ENCODE results near the gene OR8H3. TPM values are rescaled to one million over a fixed set of nuclear protein-coding genes. Genes with fewer than 3 reads are reported as not detected.

The OR8H3 gene
- total RNA-seq, 1 donor from 2014 or later: not detected

DNA sequence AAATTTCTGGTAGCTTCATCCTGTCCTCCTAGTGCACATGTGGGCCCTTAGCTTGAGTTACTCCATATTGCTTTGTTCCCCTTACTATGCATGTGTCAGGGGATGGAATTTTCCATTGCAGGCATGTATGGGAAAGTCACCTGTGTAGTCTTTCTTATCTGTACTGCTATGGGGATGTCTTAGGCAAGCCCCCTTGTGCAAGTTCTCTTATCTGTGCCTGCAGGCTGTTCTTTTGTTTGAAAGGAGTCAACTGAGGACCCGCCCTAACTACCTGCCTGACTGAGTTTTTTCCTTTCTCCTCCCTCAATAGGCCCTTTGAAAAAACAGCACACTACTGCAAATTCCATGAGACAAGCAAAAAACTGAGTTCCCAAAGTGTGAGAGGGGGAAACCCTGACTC, 29.2 kb downstream of the OR8H3 start:
- Mint-ChIP-seq H3K27me3 (ENCODE audit: unreplicated experiment) (peaks cover 3% of the 10 kb centered on the region), H3K9me3 (ENCODE audit: unreplicated experiment) (peaks cover 5% of the 10 kb centered on the region), H3K4me3 (ENCODE audit: unreplicated experiment) (no peak overlapping the region), H3K36me3 (ENCODE audit: low read depth, unreplicated experiment) (no peaks in the 10 kb centered on the region), H3K4me1 (ENCODE audit: unreplicated experiment) (no peaks in the 10 kb centered on the region), H3K27ac (ENCODE audit: unreplicated experiment) (no peak overlapping the region)
- DNase-seq (ENCODE audit: low spot score): no peak
- TF ChIP-seq, protein P1, sequence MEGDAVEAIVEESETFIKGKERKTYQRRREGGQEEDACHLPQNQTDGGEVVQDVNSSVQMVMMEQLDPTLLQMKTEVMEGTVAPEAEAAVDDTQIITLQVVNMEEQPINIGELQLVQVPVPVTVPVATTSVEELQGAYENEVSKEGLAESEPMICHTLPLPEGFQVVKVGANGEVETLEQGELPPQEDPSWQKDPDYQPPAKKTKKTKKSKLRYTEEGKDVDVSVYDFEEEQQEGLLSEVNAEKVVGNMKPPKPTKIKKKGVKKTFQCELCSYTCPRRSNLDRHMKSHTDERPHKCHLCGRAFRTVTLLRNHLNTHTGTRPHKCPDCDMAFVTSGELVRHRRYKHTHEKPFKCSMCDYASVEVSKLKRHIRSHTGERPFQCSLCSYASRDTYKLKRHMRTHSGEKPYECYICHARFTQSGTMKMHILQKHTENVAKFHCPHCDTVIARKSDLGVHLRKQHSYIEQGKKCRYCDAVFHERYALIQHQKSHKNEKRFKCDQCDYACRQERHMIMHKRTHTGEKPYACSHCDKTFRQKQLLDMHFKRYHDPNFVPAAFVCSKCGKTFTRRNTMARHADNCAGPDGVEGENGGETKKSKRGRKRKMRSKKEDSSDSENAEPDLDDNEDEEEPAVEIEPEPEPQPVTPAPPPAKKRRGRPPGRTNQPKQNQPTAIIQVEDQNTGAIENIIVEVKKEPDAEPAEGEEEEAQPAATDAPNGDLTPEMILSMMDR (IDR thresholded peaks at IDR 0.05; ENCODE audit: unreplicated experiment): no peak

DNA sequence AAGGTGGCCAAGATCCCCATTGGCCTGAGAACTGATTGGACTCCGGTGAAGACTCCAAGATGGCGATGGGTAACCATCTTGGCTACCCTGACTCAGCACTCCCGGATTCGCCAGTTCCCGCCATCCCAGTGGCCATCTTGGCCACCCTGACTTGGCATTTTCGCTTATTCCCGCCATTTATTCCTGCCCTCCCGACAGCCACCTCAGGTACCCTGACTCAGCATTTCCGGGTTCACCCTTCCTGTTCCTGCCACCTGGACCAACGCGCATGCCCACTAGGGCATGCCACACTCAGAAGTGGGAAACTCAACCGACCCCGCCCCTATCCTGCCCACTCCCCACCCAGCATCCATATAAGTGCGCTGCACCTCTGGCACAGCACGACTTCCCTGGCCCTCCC, 30.2 kb downstream of the OR8H3 start:
- Mint-ChIP-seq H3K36me3 (ENCODE audit: low read depth, unreplicated experiment) (no peaks in the 10 kb centered on the region), H3K27me3 (ENCODE audit: unreplicated experiment) (peaks cover 3% of the 10 kb centered on the region), H3K9me3 (ENCODE audit: unreplicated experiment) (peaks cover 5% of the 10 kb centered on the region), H3K27ac (ENCODE audit: unreplicated experiment) (no peak overlapping the region), H3K4me1 (ENCODE audit: unreplicated experiment) (no peaks in the 10 kb centered on the region), H3K4me3 (ENCODE audit: unreplicated experiment) (no peak overlapping the region)
- TF ChIP-seq, protein P1 (IDR thresholded peaks at IDR 0.05; ENCODE audit: unreplicated experiment): no peak
- DNase-seq (ENCODE audit: low spot score): no peak

DNA sequence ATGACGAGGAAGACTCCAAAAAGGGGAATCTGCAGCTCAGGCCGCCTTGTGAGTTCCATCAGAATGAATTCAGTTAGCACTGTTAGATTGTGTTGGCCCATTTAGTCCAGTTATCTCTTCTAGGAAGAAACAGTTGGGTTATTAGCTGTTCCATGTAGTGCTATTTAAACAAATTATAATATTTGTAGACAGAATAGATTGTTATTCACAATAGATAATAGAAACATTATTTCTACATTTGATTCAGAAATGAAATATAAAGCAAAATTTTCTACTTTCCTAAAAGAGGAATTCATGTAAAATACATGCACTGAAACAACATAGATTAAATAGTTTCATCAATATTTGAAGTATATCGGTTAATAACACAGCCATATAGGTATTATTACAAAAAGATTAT, 38.0 kb downstream of the OR8H3 start, which contains the start of gene OR8K5:
OR8K5 (minus strand) TSS at position 101 of the 400 bp plus-strand sequence; CDS start at position 101, 0 bp downstream.
- H3K27me3 Mint-ChIP-seq (ENCODE audit: unreplicated experiment): no peaks in the 10 kb centered on the region
- H3K36me3 Mint-ChIP-seq (ENCODE audit: low read depth, unreplicated experiment): no peaks in the 10 kb centered on the region
- H3K27ac Mint-ChIP-seq (ENCODE audit: unreplicated experiment): no peak within 1 kb of the TSS
- H3K4me1 Mint-ChIP-seq (ENCODE audit: unreplicated experiment): no peaks in the 10 kb centered on the region
- DNase-seq (ENCODE audit: low spot score): no peak
- TF ChIP-seq, protein P1 (IDR thresholded peaks at IDR 0.05; ENCODE audit: unreplicated experiment): no peak
- H3K4me3 Mint-ChIP-seq (ENCODE audit: unreplicated experiment): no peak within 1 kb of the TSS
- no peaks in the 10 kb centered on the region for H3K9me3 Mint-ChIP-seq (ENCODE audit: unreplicated experiment)

DNA sequence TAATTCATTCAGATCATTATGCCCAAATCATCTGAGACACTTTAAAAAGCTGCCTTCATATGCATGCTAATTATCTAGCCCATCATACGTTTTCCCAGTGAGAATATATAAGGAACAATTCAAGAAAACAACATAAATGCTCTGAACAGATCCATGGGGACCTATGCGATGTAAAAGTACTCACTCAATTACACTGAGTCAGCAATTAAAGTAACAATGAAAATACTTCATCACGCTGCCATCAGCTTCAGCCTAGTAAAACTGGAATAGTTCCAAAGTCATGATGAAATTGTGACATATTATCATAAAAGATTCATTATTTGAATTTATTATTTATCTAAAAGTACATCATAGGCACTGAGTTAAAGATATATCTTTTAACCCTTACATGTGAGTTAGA, 41.6 kb downstream of the OR8H3 start:
- Mint-ChIP-seq H3K9me3 (ENCODE audit: unreplicated experiment) (no peaks in the 10 kb centered on the region), H3K4me1 (ENCODE audit: unreplicated experiment) (no peaks in the 10 kb centered on the region), H3K4me3 (ENCODE audit: unreplicated experiment) (no peak overlapping the region), H3K27ac (ENCODE audit: unreplicated experiment) (no peak overlapping the region), H3K36me3 (ENCODE audit: low read depth, unreplicated experiment) (no peaks in the 10 kb centered on the region), H3K27me3 (ENCODE audit: unreplicated experiment) (no peaks in the 10 kb centered on the region)
- TF ChIP-seq, protein P1 (IDR thresholded peaks at IDR 0.05; ENCODE audit: unreplicated experiment): no peak
- DNase-seq (ENCODE audit: low spot score): no peak

DNA sequence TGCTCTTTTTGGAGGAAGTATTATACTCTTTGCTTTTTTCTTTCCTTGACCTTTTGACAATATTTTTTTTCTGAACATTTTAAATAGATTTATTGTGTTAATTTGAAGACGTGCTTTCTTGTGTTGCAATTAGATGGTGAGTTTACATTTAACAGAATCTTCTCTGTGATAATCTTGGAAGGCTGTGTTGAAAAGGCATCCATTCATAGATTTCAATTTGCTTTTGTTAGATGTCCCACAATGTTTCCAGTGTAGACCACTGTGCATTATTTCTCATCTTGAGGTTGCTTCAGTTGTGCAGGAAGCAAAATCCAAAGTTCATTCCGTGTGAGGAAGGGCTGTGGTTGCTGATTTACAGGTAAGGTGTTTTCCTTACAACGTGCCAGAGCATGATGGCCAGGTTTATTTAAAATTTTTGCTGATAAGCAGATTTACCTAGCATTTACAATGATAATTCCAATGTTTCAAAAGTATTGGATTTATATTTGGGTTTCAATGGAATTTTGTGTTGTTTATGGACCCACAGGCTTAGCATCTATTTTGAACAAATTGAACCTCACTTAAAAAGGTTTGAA, 50.2 kb downstream of the OR8H3 start:
- H3K4me3 Mint-ChIP-seq (ENCODE audit: unreplicated experiment): no peak overlapping the region
- no peaks in the 10 kb centered on the region for H3K4me1 Mint-ChIP-seq (ENCODE audit: unreplicated experiment)
- H3K9me3 Mint-ChIP-seq (ENCODE audit: unreplicated experiment): no peaks in the 10 kb centered on the region
- DNase-seq (ENCODE audit: low spot score): no peak
- no peak overlapping the region for H3K27ac Mint-ChIP-seq (ENCODE audit: unreplicated experiment)
- H3K36me3 Mint-ChIP-seq (ENCODE audit: low read depth, unreplicated experiment): no peaks in the 10 kb centered on the region
- H3K27me3 Mint-ChIP-seq (ENCODE audit: unreplicated experiment): no peaks in the 10 kb centered on the region
- TF ChIP-seq, protein P1 (IDR thresholded peaks at IDR 0.05; ENCODE audit: unreplicated experiment): no peak

Other genes starting within 250 kb of the OR8H3 start
- gene TRIM51, start 239.1 kb upstream of the OR8H3 start, total RNA-seq (ENCODE audit: unreplicated experiment): not detected
- not detected for gene OR5W2, start 207.8 kb upstream of the OR8H3 start, total RNA-seq (ENCODE audit: unreplicated experiment)
- not detected for gene OR5I1, start 186.0 kb upstream of the OR8H3 start, total RNA-seq (ENCODE audit: unreplicated experiment)
- not detected for gene OR10AG1, start 152.4 kb upstream of the OR8H3 start, total RNA-seq (ENCODE audit: unreplicated experiment)
- gene OR5F1, start 127.7 kb upstream of the OR8H3 start, total RNA-seq (ENCODE audit: unreplicated experiment): not detected
- gene OR5AS1, start 94.7 kb upstream of the OR8H3 start, total RNA-seq (ENCODE audit: unreplicated experiment): not detected
- gene OR8I2, start 29.1 kb upstream of the OR8H3 start, total RNA-seq (ENCODE audit: unreplicated experiment): not detected
- not detected for gene OR8H2, start 18.7 kb upstream of the OR8H3 start, total RNA-seq (ENCODE audit: unreplicated experiment)
- not detected for gene OR8J3, start 17.8 kb downstream of the OR8H3 start, total RNA-seq (ENCODE audit: unreplicated experiment)
- gene OR8K5, start 37.9 kb downstream of the OR8H3 start, total RNA-seq (ENCODE audit: unreplicated experiment): not detected
- gene OR5J2, start 54.2 kb downstream of the OR8H3 start, total RNA-seq (ENCODE audit: unreplicated experiment): not detected
- gene OR5T2, start 111.9 kb downstream of the OR8H3 start, total RNA-seq (ENCODE audit: unreplicated experiment): not detected
- gene OR5T3, start 129.9 kb downstream of the OR8H3 start, total RNA-seq (ENCODE audit: unreplicated experiment): not detected
- gene OR5T1, start 151.8 kb downstream of the OR8H3 start, total RNA-seq (ENCODE audit: unreplicated experiment): not detected
- gene OR8H1, start 169.9 kb downstream of the OR8H3 start, total RNA-seq (ENCODE audit: unreplicated experiment): not detected
- not detected for gene OR8K3, start 192.8 kb downstream of the OR8H3 start, total RNA-seq (ENCODE audit: unreplicated experiment)
- not detected for gene OR8K1, start 223.7 kb downstream of the OR8H3 start, total RNA-seq (ENCODE audit: unreplicated experiment)
- gene OR8J1, start 231.9 kb downstream of the OR8H3 start, total RNA-seq (ENCODE audit: unreplicated experiment): not detected

Measured in endothelial cell (in vitro differentiated cells).